ENCODE measurements around the gene EFTUD2.

EFTUD2 gene

DNA sequence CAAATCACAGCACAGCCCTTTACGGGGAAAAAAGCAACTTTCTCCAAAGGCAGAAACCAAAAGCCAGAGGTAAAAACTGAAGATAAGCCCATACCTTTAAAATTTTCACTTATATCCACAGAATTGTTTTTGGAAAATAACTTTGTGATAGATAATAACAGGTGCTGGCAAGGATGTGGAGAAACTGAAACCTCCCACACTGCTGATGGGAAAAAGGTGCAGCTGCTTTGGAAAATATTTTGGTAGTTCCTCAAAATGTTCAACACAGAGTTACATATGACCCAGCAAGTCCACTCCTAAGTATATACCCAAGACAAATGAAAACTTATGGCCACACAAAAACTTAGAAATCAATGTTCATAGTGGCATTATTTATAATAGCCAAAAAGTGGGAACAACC lies 12.2 kb downstream of the EFTUD2 start:
- no peak for DNase-seq

DNA sequence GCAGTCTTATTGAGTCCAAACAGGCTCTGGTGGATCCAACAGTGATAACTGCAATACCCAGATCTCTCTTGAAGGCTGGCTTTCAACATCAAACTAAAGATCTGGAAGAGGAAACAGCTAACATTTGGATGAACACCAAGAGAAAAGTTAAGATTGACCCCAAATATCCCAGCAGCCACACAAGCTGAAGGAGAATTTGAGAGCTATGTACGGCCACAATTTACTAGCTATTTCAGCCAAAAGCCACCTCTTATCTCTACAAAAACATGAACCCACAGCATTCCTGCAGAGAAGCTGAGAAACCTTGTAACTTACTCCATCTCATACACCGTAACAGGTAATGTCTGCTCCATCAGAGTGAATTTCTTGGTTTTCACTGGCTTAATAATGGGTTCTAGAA lies 14.3 kb downstream of the EFTUD2 start:
- no peak for DNase-seq

DNA sequence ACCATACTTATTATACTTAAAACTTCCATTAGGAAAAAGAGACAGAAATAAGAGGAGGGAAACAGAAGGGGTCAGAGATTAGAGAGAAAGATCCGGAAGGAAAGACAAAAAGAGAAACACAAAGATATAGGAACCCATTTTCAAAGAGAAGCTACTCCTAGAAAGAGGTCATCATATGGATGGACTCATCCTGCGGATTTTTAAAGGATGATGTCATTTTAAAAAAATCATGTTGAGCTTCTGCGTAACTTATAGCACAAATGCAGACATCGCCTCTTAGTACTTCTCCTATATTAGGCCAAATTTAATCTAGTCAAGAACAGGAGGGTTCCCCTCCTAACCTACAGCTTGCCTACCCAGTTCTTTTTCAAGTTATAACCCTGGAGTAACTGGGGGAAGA lies 18.1 kb downstream of the EFTUD2 start:
- no peak for DNase-seq

DNA sequence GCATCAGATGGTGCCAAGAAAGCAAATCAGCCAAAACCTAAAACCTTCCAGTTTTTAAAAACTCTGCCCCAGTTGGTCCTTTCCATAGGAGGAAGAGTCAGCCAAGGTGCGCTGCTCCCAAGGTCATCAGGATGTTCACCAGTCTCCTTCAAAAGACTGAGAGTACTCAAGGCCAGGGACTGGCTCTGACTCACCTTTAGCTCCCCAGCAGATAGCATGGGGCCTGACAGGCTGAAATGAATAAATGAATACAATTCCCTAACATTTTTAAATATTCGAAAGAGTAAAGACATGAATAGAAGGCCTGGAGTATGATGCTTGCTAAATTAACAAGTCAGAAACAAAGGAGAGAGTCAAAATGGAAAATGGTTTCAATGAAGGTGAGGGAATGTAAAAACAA lies 19.2 kb downstream of the EFTUD2 start:
- no peak for DNase-seq

DNA sequence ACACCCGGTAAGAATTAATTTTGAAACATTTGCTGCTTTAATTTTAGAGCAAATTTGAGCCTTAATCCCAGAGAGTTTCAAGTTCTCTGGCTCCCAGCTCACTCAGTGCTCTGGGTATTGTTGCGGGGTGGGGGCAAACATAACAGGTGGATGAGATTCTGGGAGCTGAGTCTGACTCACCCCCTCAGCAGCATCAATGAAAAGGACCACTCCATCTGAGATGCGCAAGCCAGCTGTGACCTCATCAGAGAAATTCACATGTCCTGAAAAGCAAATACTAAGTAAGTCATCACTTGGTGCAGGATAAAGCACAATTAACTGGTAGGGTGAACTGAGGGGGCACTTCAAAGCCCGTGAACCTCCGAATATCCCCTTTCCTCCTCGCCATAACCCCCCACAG lies 19.9 kb downstream of the EFTUD2 start:
- no peak for DNase-seq

DNA sequence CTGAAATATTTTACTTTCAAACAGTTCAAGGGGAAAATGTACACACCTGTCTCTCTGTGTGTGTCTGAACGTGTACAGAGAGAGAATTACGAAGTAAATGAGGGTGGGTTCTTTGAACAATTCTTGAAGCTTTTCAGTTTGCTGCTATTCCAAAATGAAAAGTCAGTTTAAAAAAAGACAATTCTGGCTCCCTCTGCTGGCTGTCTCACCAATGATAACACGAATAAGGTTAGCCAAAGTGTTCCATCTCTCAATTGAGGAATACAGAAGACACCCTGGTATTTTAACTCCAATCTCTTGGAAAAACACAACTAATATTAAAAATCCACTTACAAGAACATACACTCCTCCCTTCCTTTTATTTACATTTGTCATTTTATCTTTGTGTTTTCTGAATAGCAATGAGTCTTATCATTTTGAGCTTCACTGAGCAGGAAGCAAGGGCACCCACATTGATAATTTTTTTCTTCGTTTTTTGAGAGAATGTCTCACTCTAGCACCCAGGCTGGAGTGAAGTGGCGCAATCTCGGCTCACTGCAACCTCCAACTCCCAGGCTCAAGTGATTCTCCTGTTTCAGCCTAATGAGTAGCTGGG lies 20.5 kb downstream of the EFTUD2 start:
- peak; percentile 14 for DNase-seq

DNA sequence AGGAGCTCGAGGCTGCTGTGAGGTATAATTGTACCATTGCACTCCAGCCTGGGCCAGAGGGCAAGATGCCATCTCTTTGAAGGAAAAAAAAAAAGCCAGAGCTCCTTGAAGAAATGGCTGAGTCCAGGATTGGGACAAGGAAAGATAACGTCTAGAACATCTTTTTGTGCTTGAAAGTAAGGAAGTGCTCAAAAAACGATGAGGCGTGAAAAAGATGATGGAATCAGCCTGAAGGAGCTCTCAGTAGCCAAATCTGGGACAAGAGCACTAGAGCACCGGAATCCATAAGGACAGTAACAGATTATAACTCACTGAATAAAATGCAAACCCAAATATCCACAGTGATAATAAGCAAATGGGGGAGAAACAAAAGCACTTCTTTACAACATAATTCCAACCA lies 22.1 kb downstream of the EFTUD2 start:
- DNase-seq, result no peak

DNA sequence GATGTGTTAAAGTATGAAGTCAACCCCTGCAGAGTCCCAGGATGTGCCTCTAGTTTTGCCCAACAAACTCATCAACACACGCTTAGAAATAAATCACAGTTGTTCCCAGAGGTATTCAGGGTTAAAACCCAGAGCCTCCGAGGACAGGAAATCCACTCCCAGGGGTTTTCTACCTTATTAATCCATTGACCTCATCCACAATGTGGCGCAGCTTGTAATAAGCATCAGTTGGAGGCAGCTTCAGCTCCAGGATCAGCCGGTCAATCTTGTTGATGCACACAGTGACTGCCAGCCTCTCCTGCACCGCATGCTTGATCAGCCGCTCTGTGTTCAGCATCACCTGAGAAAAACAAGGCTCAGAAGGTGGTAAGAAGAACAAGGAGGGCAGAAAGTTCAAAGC lies 23.5 kb downstream of the EFTUD2 start:
- DNase-seq, result no peak

DNA sequence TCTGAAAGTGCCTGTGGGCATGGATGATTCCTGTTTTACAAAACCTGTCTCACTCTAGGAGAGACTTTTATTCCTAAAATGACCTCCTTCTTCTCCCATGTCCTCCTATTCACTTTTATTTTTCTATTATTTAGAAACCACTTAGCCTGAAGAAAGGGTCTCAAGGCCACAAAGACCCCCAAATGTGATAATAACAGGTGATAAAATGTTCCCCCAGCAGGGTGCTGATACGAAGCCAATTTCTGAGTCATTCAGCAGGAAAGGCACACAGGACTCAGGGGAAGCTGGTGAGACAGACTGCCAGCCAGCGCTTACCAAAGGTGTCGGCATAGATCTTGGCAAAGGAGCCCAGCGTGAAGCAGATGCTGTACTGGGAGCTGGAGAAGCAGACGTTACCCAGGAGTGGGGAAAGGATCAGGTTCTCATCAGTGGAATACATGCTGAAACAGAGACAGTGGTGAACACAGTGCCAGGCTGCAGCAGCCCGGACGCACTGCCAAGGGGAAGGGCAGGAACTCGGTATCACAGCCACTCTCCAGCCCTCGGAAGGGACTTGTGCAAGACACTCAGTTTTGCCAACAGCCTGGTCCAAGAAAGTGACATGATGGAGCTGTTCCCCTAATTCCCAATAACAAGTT lies 27.0 kb downstream of the EFTUD2 start:
- DNase-seq, result no peak

DNA sequence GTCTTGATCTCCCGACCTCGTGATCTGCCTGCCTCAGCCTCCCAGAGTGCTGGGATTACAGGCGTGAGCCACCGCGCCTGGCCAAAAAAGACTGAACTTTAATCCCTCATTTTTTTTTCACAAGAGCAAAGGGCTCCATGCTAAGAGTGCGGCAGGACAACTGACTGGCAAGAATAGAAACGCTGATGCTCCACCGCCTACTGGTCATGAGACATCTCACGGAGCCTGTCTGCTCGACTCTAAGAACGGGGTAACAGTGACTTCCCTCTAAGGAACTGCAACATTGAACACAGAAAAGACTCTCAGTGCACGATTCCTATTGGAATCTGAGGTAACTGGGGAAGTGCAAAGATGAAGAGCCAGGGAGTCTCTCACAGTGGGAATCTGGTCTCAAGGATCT lies 27.7 kb downstream of the EFTUD2 start:
- DNase-seq, result no peak

DNA sequence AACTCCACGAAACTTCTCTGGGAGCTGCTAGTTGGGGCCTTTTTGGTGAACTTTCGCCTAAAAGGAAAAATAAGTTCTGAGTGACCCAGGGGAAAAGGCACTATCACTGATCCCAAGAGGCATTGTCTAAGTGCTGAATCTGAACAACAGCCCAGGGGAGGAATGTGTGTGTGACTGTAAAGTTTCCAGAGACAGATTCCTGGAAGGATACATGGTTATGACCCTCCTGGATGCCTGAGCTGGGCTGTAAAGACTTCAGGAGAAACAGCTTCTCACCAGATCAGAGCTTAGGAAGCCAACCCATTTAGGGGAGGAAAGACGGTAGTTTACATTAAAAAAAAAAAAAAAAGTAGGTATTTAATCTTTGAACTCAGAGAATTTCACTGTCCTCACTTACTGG lies 31.4 kb downstream of the EFTUD2 start:
- DNase-seq, result no peak

DNA sequence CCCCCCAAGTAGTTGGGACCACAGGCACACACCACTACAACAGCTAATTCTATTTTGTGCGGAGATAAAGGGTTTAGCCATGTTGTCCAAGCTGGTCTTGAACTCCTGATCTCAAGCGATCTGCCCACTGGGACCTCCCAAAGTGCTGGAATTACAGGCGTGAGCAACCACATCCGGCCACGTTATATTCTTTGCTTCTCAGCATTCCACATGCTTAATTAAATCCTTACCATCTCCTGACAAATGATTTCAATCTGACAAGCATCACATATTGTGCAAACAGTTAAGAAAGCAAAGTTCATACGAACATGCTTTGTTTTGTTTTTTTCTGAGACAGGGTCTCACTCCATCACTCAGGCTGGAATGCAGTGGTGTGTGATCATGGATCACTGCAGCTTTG lies 33.3 kb downstream of the EFTUD2 start:
- DNase-seq, result no peak

DNA sequence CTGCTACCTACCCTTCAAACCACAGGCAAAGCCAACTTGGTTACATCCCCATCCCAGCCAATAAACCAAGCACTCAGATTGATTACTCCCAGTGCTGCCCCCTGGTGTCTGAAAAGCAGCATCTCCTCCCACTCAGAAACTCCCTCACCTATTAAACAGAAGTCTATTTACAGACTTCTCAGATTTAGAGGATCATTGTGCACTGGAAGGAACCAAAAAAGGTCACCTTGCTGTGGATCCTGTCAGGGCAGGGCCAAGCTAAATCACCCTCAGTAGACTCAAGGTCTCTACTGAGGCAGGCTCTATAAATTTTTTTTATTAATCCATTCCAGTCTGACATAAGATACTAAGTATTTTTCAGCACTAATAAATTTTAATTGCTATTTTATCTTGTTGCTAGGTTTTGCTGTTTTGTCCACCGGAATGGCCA lies 34.0 kb downstream of the EFTUD2 start:
- DNase-seq, result peak; percentile 75

DNA sequence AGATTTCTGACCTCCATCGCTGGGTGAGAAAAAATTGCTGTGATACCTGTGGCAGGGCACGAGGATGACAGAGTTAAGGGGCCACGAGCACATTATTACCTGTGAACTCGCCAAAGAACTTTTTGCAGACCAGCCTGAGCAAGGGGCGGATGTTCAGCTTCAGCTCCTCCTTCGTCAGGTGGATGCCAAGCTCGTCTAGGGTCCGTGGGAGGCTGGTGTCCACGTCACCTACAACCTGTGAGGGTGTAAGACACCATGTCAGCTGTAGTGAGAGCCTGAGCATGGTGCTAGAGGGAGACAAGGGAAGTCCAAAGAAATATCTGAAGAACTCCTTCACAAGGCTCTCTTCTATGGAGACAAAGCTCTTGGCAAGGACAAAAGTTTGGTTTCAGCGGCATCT lies 34.4 kb downstream of the EFTUD2 start:
- DNase-seq, result no peak

DNA sequence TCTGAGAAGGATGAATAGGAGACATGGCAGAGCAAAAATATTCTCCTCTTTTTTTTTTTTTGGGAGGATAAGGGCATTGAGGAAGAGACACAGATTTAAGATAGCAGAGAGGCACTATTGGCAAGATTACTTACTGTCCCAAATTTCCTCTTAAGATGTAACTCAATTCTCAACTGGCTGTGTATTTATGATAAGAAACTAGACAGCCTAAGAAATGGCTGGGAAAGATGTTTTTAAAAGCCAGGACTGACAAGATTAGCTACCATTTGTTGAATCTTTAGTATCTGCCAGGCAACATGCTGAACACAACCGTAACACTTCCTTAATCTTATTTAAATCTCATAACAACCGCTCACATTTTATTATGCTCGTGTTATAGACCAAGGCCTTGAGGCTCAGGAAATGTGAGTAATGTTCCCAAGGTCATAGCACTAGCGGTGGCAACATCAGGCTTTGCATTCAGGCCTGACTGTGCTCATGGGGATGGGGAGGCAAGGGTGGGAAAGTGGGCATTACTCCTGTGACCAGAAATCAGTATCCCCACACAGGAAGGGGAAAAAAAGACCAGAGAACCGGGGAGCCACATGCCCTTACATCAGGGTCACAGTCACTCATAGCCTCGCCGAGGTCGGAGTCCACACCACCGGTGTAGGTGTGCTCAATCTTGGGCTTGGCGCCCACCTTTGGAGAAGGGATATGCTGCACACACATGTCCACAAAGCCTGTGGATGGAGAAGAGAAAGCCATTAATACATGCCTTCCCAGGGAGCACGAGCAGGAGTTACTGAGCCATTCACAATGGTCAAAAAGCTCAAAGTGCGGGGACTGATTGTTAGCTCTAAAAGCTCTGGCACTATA lies 36.0 kb downstream of the EFTUD2 start:
- DNase-seq, result no peak

DNA sequence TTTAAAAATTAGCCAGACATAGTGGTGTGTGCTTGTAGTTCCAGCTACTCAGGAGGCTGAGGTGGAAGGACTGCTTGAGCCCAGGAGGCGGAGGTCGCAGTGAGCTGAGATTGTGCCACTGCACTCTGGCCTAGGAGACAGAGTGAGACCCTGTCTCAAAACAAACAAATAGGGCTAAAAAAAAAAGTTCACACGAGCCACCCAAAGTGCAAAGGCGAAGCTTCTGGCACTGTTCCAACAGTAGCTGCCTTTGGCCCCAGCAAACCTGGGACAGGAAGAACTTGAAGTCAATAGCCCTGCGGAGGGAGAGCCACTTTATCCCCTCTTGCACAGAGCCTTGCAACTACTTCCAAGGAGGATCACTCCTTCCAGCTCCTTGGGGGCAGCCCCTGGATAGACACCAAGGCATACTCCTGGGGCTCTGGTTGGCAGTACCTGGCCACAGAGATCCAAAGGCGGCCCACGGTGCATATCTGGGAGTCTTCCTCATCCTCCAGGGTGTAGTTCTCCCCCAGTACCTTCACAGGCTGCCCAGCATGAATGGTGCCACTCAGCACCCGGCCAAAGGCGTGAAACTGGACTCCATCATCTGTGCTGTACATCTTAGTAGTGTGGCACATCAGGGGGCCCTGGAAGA lies 36.8 kb downstream of the EFTUD2 start:
- no peak for DNase-seq

DNA sequence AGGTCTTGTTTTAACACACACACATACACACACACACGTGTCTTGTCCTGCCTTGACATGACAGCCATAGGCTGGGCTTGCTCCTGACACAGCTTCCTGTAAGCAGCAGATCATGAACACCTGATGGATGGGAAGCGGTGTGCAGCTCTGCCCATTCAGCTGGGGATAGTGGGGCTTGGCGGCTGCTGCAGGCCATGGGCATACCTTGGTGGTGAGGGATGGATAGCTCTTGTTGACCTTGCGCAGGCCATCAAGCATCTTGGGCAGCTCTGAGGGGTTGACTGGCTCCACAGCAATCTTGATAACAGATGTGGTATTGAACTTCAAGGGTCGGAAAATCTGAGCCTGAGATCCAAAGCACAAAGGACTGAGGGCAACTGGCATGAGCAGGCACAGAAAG lies 39.5 kb downstream of the EFTUD2 start:
- DNase-seq, result no peak

DNA sequence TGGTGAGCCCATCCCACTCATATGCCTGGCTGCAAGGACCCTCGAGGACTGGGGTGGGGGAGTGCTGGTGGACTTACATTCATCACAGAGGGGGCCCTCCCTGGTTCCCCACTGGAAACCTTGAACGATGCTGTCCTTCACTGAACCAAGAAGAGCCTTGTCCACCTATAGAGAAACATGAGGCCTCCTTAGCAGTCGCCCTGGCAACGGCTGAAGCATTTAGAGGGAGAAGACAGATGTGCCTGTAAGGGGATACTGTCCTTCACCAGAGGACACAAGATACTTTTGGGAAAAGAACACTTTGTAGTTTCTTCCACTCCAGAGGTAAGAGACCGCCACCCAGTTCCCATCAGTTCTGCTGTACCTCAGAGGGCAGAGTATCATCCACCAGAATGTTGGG lies 45.1 kb downstream of the EFTUD2 start:
- DNase-seq, result no peak

DNA sequence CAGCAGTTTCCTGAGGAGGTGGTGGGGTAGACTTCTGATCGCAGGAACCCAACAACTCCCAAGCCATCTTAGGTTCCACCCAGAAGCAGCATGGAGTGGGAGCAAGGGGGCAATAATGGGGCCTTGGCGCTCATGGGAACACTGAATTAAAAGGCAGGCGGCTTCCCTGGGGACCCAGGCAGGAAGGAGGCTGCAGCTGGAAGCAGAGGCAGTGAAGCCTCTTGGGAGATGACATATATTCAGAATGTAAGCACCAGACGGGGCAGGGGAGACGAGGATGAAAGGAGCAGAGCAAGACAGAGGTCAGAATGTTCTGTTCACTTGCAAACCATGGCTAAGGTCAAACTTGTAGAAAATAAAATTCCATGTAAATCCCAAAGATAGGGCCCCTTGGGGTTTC lies 48.6 kb downstream of the EFTUD2 start:
- no peak for DNase-seq

DNA sequence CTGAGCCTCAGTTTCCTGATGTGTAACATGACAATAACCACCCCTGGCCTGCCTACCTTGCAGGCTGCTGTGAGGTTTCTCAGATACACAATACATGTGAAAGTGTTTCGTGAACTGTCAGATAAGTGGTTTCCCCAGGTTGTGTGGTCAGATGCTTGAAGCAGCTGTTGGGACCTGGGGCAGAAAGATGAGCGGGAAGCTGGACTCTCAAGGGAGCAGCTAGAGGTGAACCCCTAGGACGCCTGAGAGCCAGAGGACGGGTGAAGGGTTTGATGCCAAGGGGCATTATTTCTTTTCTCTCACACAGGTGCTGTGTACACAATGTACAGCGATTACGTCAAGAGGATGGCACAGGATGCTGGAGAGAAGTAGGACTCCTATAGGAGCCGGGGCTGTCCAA lies 49.2 kb downstream of the EFTUD2 start:
- DNase-seq, result no peak

DNA sequence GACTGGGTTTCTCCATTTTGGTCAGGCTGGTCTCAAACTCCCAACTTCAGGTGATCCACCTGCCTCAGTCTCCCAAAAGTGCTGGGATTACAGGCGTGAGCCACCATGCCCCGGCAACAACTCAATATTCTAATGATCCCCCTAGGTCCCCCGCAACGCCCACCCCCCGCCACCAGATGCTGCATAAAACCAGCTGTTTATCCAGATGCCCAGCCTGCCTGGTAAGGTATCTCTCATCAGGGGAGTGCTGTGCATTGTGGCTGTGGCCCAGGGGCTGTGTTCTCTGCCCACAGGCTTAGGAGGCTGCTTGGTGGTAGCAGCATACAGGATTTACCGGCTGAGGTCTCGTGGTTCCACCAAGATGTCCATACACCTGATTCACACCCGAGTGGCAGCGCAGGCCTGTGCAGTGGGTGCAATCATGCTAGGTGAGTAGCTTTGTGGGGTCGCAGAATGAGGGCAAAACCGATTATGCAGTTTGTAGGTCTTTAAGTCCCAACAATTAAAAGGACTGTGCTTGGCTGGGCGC lies 50.2 kb downstream of the EFTUD2 start:
- no peak for DNase-seq

DNA sequence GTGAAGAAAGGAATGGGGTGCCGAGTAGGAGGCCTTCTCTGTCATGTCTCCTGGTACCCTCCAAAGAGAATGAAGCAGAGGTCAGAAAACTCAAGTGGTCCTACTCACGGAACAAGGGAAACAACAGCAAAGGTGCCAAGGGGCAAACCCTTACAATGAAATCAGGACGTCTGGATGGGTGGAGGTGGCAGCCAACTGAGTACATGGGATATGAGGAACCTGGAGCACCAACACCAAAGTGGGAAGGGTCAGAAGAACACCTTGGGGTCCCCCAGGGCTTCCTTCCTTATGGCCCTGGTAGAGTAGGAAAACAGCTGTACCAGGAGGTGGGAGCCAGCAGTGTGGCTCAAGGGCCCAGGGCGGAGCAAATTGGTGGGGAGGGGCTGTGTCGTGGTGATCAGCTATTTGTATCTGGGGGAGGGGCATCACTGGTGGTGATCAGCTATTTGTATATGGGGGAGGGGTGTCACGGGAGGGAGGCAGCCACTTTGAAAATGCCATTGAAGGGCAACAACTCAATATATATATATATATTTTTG lies 50.9 kb downstream of the EFTUD2 start:
- DNase-seq, result no peak

DNA sequence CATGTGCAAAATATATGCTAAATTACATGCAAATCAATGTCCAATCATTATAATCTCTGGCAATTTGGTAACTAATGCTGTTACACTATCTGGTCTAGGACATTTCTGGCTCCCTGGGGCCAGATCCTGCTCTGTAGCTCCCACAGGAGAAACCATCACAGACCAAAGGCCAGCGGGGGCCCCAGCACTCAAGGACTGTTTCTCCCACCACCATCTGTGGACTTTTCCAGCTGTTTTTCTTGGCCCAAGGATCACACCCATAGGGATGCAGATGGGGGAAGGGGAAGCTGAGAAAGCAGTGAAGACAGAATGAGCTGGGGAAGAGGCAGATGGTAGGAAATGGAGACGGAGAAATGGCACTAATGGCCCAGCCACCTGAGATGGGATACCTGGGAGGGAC lies 51.7 kb downstream of the EFTUD2 start, which contains the start of gene HIGD1B:
Gene HIGD1B, plus strand, starts transcription at position 298 of the 400 bp plus-strand sequence. CDS start 270 bp downstream, outside the sequence.
- DNase-seq, result no peak

Data from activated CD4-positive, alpha-beta T cell treated with anti-CD3 and anti-CD28 coated beads, Interleukin-10, Interleukin-2, amounts not matched to agents 100 ng/mL and 50 ng/mL, durations not matched to agents 16 hours and 8 hours (primary cell).